GM23248 (cell line): Measurements from ENCODE around the gene TTC28. TPM values are rescaled to one million over a fixed set of nuclear protein-coding genes. Genes with fewer than 3 reads are reported as not detected.
A peak's percentile ranks its signal among the peaks of the same experiment; 100 is the strongest.

Experiments used
- DNase-seq: peaks from one replicate; pipeline ENCODE4 v3.0.0-alpha.2; 2015
- H2AFZ ChIP-seq: fragments of 200-600 bp; sonication (generic); 2 replicates; pipeline ENCODE4 v1.6.1; 2016; ENCODE audit warnings: antibody characterized with exemption
- H3F3A ChIP-seq: fragments of 200-600 bp; sonication (generic); 2 replicates; pipeline ENCODE4 v1.6.1; 2016; ENCODE audit warnings: mild to moderate bottlenecking, antibody characterized with exemption, mixed run types; ENCODE audit not compliant: insufficient read depth
- H3K27ac ChIP-seq: fragments of 200-600 bp; sonication (generic); 2 replicates; pipeline ENCODE4 v1.5.1; 2016; ENCODE audit warnings: mild to moderate bottlenecking
- H3K27me3 ChIP-seq: fragments of 200-600 bp; sonication (generic); replicated peaks from 2 replicates; pipeline ENCODE4 v1.6.1; 2016; ENCODE audit warnings: mild to moderate bottlenecking; ENCODE audit not compliant: insufficient read depth
- H3K36me3 ChIP-seq: fragments of 200-600 bp; sonication (generic); 2 replicates; pipeline ENCODE4 v1.6.1; 2016; ENCODE audit warnings: low read depth, mild to moderate bottlenecking
- H3K4me1 ChIP-seq: fragments of 200-600 bp; sonication (generic); 2 replicates; pipeline ENCODE4 v1.6.1; 2016; ENCODE audit warnings: mild to moderate bottlenecking; ENCODE audit not compliant: insufficient read depth
- H3K4me2 ChIP-seq: fragments of 200-600 bp; sonication (generic); one replicate; pipeline ENCODE4 v1.6.1; 2016; ENCODE audit warnings: mild to moderate bottlenecking; ENCODE audit not compliant: unreplicated experiment
- H3K4me3 ChIP-seq: fragments of 200-600 bp; sonication (generic); 2 replicates; pipeline ENCODE4 v1.5.1; 2016; ENCODE audit warnings: mild to moderate bottlenecking
- H3K79me2 ChIP-seq: fragments of 200-600 bp; sonication (generic); 2 replicates; pipeline ENCODE4 v1.6.1; 2016; ENCODE audit warnings: mild to moderate bottlenecking; ENCODE audit not compliant: insufficient read depth
- H3K9ac ChIP-seq: fragments of 200-600 bp; sonication (generic); 2 replicates; pipeline ENCODE4 v1.6.1; 2016; ENCODE audit warnings: mild to moderate bottlenecking
- H3K9me2 ChIP-seq: fragments of 200-600 bp; sonication (generic); 2 replicates; pipeline ENCODE4 v1.6.1; 2016; ENCODE audit warnings: mixed run types, mild to moderate bottlenecking, moderate library complexity; ENCODE audit not compliant: insufficient read depth
- H3K9me3 ChIP-seq: fragments of 200-600 bp; sonication (generic); one replicate; pipeline ENCODE4 v1.6.1; 2017; ENCODE audit warnings: low read depth
- H4K20me1 ChIP-seq: fragments of 200-600 bp; sonication (generic); 2 replicates; pipeline ENCODE4 v1.6.0; 2016; ENCODE audit not compliant: insufficient read depth
- EZH2 ChIP-seq: fragments of 200-600 bp; sonication (generic); IDR thresholded peaks from 2 replicates; pipeline ENCODE4 v1.6.1; 2018; ENCODE audit warnings: antibody characterized with exemption, mild to moderate bottlenecking; ENCODE audit not compliant: insufficient read depth, poor library complexity, severe bottlenecking
- EZH2phosphoT487 ChIP-seq: fragments of 200-600 bp; sonication (generic); IDR thresholded peaks from 2 replicates; pipeline ENCODE4 v1.6.1; 2018; ENCODE audit warnings: antibody characterized with exemption, moderate library complexity, mild to moderate bottlenecking, low read depth; ENCODE audit not compliant: insufficient read depth
- WGBS, 2 experiments: methylation state at CpG; one replicate each; pipeline ENCODE4 v1.1.6; 2015 to 2017; ENCODE audit warnings: low lambda C conversion rate in 2 of 2, low coverage in 1 of 2; ENCODE audit errors: missing lambda C conversion rate in 2 of 2; 5-methylcytosine and 5-hydroxymethylcytosine counted together
- in situ Hi-C: fragments of 300-500 bp; cut with MboI; formaldehyde crosslinking; loops from 2 replicates; pipeline ENCODE4 v1.15.0; 2020
- polyA plus RNA-seq: library from polyadenylated mRNA; unstranded; fragments of >200 nt; fragmentation: Nextera tagmentation; extraction: Ambion mirVana; gene quantifications from 2 replicates; pipeline ENCODE4 v1.2.1, GENCODE V29; 2016
- total RNA-seq: library from RNA; depleted of rRNA; stranded (reverse); fragments of >200 nt; shearing (Covaris generic); gene quantifications from 2 replicates; pipeline ENCODE4 v1.2.3, GENCODE V29; 2014

The TTC28 gene
- total and polyA plus RNA-seq, 2 experiments from 2014 or later: 12.5 to 41.9 TPM

DNA sequence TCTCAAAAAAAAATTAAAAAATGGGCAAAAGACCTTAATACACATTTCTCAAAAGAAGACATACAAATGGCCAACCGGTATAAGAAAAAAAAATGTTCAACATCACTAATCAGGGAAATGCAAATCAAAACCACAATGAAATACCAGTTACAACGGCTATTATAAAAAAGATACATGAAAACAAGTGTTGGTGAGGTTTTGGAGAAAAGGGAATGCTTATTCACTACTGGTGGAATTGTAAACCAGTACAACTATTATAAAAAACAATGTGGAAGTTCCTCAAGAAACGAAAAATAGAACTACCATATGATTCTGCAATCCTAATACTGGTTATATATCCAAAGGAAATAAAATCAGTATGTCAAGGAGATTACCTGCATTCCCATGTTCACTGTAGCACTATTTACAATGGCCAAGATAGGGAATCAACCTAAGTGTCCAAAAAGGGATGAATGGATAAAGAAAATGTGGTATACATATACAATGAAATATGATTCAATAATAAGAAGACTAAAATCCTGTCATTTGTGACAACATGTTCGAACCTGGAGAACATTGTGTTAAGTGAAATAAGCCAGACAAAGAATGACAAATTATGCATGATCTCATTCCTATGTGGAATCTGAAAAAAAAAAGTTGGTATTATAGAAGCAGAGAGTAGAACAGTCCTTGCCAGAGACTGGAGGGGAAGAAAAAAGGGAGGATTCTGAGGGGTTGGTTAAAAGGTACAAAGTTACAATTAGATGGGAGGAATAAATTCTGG is 503.7 kb downstream of the TTC28 start:
- H4K20me1 ChIP-seq: no peaks in the 10 kb centered on the region
- DNase-seq: no peak
- H3F3A ChIP-seq: peaks cover 5% of the 10 kb centered on the region; the same call in 1 of the 2 replicates
- H3K27me3 ChIP-seq: no peaks in the 10 kb centered on the region
- no peak overlapping the region for H3K4me2 ChIP-seq
- no peak overlapping the region for H3K4me3 ChIP-seq
- in situ Hi-C loops: no loop called here
- WGBS, 2 experiments: 71 to 82% methylated on average over 4 of the region's 4 CpGs
- H3K9ac ChIP-seq: no peak overlapping the region
- no peak overlapping the region for H3K27ac ChIP-seq
- no peaks in the 10 kb centered on the region for H3K9me3 ChIP-seq
- no peaks in the 10 kb centered on the region for H3K9me2 ChIP-seq
- no peaks in the 10 kb centered on the region for H3K36me3 ChIP-seq
- no peak for TF ChIP-seq EZH2phosphoT487
- no peak overlapping the region for H2AFZ ChIP-seq
- peaks cover 18% of the 10 kb centered on the region for H3K79me2 ChIP-seq
- peaks cover 23% of the 10 kb centered on the region for H3K4me1 ChIP-seq

DNA sequence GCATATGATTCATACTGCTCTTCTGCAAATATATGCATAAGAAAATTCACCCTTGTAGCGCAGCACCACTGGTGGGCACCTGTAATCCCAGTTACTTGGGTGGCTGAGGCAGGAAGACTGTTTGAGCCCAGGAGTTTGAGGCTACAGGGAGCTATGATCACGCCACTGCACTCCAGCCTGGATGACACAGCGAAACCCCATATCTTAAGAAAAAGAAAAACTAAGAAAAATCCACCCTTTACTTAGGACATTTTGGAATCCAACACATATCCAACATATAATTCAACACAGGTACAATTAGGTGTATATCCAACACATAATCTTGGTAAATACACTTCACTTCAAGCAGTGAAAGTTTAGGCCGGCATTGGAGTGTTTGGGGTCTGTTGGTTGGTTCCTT is 505.1 kb downstream of the TTC28 start:
- no peak for DNase-seq
- H3K4me2 ChIP-seq: no peak overlapping the region
- H3K79me2 ChIP-seq: peaks cover 18% of the 10 kb centered on the region
- no peaks in the 10 kb centered on the region for H3K9me3 ChIP-seq
- H3K36me3 ChIP-seq: no peaks in the 10 kb centered on the region
- TF ChIP-seq EZH2: no peak
- TF ChIP-seq EZH2phosphoT487: no peak
- peaks cover 18% of the 10 kb centered on the region for H3K4me1 ChIP-seq
- H3F3A ChIP-seq: no peaks in the 10 kb centered on the region; the same call in 1 of the 2 replicates
- H3K27me3 ChIP-seq: no peaks in the 10 kb centered on the region
- H3K9me2 ChIP-seq: no peaks in the 10 kb centered on the region
- H4K20me1 ChIP-seq: no peaks in the 10 kb centered on the region
- H3K27ac ChIP-seq: no peak overlapping the region
- H3K9ac ChIP-seq: no peak overlapping the region
- no peak overlapping the region for H3K4me3 ChIP-seq
- no peak overlapping the region for H2AFZ ChIP-seq
- 95 to 96% methylated on average over 4 of the region's 4 CpGs for WGBS, 2 experiments
- in situ Hi-C loops: no loop called here

DNA sequence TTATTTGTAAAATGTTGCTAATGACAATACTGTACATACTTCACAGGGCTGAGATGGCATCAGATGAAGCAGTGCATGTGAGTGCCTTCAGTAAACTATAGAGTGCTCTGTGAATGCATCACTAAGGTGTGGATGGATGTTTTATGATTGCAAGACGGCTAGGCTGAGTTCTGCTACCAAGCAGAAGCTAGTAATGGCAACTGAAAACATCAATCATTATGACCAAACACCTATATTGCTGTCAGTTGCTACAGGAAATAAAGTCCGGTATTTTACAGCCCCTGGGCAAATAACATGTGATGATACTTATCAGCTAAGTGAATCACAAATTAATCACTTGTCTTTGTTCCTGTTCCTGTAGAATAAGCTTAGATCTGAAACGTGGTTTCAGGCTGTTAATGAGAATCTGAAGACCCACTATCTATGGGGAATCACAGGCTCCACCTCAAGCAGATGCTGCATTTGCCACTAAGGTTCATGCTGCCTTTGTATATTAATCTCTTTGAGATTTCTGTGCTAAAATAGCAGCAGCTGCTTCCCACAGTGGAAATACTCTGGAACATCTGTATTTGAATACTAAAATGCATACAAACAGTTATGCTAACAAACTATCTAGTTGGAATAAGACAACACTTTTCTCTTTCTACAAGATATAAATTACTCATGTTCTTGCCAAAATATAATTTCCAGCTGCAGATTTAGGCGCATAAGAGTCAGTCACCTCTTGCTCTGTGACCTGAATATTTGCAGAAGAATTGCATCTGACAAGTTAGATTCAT is 506.6 kb downstream of the TTC28 start:
- no peaks in the 10 kb centered on the region for H4K20me1 ChIP-seq
- peaks cover 11% of the 10 kb centered on the region for H3K79me2 ChIP-seq
- H3K9ac ChIP-seq: no peak overlapping the region
- TF ChIP-seq EZH2: no peak
- TF ChIP-seq EZH2phosphoT487: no peak
- H3F3A ChIP-seq: no peaks in the 10 kb centered on the region; the same call in 1 of the 2 replicates
- no peaks in the 10 kb centered on the region for H3K9me2 ChIP-seq
- no peak overlapping the region for H3K27ac ChIP-seq
- no peaks in the 10 kb centered on the region for H3K27me3 ChIP-seq
- no peak overlapping the region for H2AFZ ChIP-seq
- 53 to 57% methylated on average over 4 of the region's 4 CpGs for WGBS, 2 experiments
- H3K4me2 ChIP-seq: no peak overlapping the region
- no peaks in the 10 kb centered on the region for H3K36me3 ChIP-seq
- H3K4me3 ChIP-seq: no peak overlapping the region
- no peaks in the 10 kb centered on the region for H3K9me3 ChIP-seq
- in situ Hi-C loops: no loop called here
- H3K4me1 ChIP-seq: peaks cover 18% of the 10 kb centered on the region
- peak; percentile 27 for DNase-seq

DNA sequence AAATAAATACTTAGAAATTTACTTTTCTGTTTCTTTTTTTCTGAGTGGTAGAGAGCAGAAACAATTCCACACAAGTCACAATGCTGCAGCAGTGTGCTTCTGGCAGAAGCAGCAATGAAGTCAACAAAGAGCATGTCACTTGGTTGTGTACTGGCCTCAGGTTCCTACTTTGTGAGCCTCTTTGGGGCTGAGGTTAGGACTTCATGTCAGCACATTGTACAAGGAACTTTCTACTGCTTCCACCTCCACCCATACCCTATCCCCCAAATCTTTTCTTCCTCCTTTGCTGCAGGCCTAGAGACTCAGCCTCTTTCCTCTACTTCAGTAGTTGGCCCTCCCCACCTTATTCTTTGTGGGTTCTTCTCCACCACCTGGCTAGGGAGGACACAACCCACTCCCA is 507.9 kb downstream of the TTC28 start:
- Histone ChIP-seq H3K9me3 (no peaks in the 10 kb centered on the region), H3K4me3 (no peak overlapping the region), H3K9me2 (no peaks in the 10 kb centered on the region), H3K36me3 (no peaks in the 10 kb centered on the region), H4K20me1 (no peaks in the 10 kb centered on the region), H3K9ac (no peak overlapping the region), H3K27ac (no peak overlapping the region), H3F3A (no peaks in the 10 kb centered on the region; the same call in 1 of the 2 replicates), H2AFZ (no peak overlapping the region), H3K27me3 (no peaks in the 10 kb centered on the region), H3K79me2 (peaks cover 25% of the 10 kb centered on the region), H3K4me2 (no peak overlapping the region), H3K4me1 (peaks cover 18% of the 10 kb centered on the region)
- TF ChIP-seq EZH2: no peak
- no peak for TF ChIP-seq EZH2phosphoT487
- DNase-seq: no peak
- in situ Hi-C loops: no loop called here
